Measurements from ENCODE around the gene CELF5.

The CELF5 gene

GRCh38 chr19:3236272-3236671 lies 11.8 kb downstream of the CELF5 start:
- no peak overlapping the region for H3K4me3 ChIP-seq (ENCODE audit: low read length)
- DNase-seq (ENCODE audit: low read depth), result no peak
- TF ChIP-seq CTCF (IDR thresholded peaks at IDR 0.05; ENCODE audit: insufficient read depth, low read depth, low read length, missing control alignments), result no peak

- DNase-seq (ENCODE audit: low read depth), result no peak
- H3K4me3 ChIP-seq (ENCODE audit: low read length), result no peak overlapping the region
- TF ChIP-seq CTCF (IDR thresholded peaks at IDR 0.05; ENCODE audit: insufficient read depth, low read depth, low read length, missing control alignments), result no peak
Measured at GRCh38 chr19:3238066-3238561, 13.7 kb downstream of the CELF5 start.

- H3K4me3 ChIP-seq (ENCODE audit: low read length), result no peak overlapping the region
- DNase-seq (ENCODE audit: low read depth), result no peak
- TF ChIP-seq CTCF (IDR thresholded peaks at IDR 0.05; ENCODE audit: insufficient read depth, low read depth, low read length, missing control alignments), result no peak
Measured at GRCh38 chr19:3239367-3239766, 14.9 kb downstream of the CELF5 start.

- H3K4me3 ChIP-seq (ENCODE audit: low read length), result no peak overlapping the region
- TF ChIP-seq CTCF (IDR thresholded peaks at IDR 0.05; ENCODE audit: insufficient read depth, low read depth, low read length, missing control alignments), result no peak
- peak; percentile 66 for DNase-seq (ENCODE audit: low read depth)
Measured at GRCh38 chr19:3243819-3244700, 19.6 kb downstream of the CELF5 start.

GRCh38 chr19:3245050-3245449 lies 20.6 kb downstream of the CELF5 start:
- no peak for TF ChIP-seq CTCF (IDR thresholded peaks at IDR 0.05; ENCODE audit: insufficient read depth, low read depth, low read length, missing control alignments)
- H3K4me3 ChIP-seq (ENCODE audit: low read length), result no peak overlapping the region
- DNase-seq (ENCODE audit: low read depth), result no peak

DNA sequence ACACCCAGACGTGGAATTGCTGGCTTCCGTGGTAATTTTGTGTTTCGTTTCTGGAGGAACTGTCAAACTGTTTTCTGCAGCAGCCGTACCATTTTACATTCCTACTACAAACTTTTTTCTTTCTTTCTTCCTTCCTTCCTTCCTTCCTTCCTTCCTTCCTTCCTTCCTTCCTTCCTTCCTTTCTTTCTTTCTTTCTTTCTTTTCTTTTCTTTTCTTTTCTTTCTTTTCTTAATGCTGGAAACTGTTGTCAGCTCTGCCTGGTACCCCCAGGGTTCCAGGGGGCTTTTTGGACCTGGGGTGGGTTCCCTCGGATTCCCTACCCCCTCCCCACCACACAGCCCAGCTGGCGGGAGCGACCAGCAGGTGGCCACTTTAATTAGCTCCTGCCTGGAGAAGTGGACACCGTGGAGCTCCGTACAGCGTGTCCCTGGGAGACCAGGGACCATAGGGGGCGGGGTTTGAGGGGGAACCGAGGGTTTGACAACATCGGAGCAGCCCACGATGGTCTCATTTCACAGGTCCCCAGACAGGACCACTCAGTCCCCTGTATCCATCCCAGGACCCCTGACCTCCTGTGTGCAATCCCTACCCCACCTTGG lies 24.4 kb downstream of the CELF5 start:
- H3K4me3 ChIP-seq (ENCODE audit: low read length), result no peak overlapping the region
- DNase-seq (ENCODE audit: low read depth), result no peak
- no peak for TF ChIP-seq CTCF (IDR thresholded peaks at IDR 0.05; ENCODE audit: insufficient read depth, low read depth, low read length, missing control alignments)
